ENCODE results near the gene XRCC3.

Gene XRCC3

DNA sequence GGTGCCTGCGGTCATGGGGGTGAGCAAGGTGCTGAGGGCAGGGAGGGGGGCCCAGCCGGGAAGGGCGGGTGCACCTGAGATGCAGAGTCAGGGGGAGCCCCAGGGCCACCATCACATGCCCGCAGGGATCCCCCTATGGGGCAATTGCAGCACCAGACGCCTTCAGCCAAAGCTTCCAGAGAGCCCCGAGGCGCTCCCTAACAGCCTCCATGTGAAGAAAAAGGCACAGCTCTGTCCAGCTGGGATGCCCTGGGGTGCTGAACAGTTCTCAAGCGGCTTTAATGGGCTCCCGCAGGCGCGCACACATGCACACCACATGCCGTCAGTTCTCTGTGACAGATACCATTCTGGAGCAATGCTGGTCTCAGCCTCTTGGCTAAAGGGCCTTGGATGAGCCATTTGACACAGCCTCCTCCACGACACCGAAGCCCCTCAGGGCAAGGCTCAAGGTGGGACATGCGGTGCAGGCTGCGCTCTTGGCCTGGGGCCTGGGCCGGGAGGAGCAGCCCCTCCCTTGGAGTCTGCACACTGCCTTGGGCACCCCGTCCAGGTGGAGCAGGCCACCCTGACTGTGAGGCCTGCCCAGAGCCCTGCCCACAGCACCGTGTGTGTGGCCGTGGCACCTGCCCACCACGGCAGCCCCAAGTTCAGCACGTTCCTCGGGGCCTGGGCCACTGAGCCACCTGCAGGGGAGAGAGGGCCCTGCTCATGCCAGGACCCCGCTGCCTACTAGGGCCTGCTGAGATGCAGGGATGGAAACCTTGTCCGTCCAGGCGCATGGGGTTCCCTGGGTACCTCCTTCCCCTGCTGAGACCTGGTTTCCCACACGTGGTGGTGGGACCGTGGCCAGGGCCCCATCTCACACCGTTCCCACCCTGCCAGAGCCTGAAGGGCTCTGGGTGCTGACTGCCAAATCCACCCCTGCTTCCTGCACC, 7.7 kb downstream of the XRCC3 start:
- in situ Hi-C loops (cut with MboI; ENCODE audit: low sequenced_read_pairs) = no loop called here

DNA sequence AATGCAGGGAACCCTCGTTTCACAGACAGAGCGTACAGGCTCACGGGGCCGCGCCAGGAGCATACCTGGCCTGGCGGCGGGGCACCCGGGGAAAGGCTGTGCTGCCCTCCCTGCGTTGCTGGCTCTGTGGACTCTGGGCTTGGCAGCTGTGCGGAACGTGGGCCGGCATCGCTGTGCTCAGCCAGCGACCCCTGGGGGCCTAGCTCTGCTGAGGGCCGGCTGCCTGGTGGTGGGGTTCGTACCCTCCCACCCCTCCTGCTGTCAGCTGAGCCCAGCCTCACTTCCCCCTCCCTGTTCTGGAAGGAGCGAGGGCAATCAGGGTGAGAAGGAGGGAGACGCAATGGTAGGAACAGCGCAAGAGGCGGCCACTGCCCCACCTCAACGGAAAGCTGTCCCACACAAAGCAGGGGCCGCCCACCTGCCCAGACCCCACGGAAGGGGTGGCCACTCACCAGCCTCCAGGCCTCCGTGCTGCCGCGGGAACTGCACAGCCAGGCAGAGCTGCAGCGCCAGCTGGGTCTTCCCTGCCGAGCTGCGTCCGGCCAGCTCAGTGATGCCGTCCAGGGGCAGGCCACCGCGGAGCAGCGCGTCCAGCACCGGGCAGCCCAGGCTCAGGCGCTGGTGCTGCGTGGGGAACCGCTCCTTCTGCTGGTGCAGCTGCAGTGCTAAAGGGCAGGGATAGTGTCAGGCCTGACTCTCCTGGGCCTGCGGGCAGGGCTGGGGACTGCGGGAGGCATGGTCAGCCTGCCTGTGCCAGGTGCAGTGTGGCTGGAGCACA, 8.5 kb downstream of the XRCC3 start:
- in situ Hi-C loops (cut with MboI; ENCODE audit: low sequenced_read_pairs) = no loop called here

DNA sequence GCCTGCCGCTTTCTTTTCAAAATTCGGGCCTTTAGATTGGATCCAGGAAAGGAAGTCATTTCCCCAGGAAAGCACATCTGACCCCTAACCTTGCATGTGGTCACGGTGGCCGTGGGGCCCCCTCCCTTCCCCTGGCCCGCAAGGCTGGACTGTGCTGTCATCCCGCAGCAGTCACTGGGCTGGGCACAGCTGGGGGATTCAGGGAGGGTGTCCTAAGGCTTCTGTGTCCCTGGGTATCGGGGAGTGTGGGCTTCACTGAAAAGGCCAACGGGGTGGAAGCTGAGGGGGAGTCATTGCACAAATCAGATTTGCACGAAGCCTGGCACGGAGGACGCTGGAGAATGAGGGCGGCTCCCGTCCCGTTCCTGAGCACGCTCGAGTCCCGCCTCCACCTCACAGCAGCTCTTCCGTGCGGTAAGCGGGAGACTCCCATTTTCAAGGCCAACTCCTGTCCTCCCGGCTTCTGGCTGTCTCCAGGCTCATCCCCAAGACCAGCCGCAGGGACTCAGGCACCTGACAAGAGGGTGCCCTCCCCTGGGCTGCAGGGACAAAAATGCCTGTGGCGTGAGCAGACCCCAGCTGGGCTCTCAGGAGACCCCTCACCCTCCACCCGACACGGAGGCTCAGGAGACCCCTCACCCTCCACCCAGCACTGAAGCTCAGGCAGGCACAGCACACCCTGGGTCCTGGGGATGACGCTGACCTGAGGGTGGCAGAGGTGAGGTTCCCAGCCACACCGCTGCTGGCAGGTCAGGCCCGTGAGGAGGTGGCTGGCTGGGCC, 9.6 kb downstream of the XRCC3 start:
- in situ Hi-C loops (cut with MboI; ENCODE audit: low sequenced_read_pairs) = no loop called here

DNA sequence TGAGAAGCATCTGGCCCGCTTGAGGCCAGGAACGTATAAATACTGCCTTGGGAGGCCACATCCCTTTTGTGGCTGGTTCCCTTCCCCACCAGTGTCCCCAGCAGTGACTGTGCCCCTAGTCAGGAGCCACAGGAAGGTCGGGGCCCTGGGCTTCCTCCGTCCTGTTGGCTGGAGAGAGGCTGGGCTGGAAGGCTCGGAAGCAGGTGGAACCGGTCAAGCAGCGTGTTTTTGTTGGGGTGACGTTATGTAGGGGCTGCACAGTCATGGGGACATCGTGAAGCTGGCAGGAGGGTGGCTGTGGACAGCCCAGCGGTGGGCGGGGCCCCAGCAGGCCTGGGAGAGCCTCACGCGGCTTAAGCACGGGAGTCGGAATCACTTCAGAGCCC, 10.1 kb downstream of the XRCC3 start:
- in situ Hi-C loops (cut with MboI; ENCODE audit: low sequenced_read_pairs) = no loop called here

DNA sequence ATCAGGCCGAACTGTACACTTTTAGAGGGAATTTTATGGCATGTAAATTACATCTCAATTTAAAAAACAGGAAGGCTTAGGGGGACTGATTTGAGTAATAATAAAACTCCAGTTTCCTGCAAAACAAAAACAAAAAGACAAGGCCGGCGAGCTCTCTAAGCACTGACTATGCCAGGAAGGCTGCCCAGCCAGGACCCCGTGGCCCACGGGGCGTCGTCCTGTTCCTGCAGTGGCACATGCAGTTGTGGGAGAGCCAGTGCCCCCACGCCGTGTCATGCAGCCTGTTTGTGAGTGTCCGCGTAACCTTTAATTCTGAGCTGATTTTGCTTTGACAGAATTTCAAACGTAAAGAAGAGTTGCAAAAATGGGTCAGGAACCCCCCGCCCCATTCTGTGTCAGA, 10.5 kb downstream of the XRCC3 start:
- in situ Hi-C loops (cut with MboI; ENCODE audit: low sequenced_read_pairs) = no loop called here

DNA sequence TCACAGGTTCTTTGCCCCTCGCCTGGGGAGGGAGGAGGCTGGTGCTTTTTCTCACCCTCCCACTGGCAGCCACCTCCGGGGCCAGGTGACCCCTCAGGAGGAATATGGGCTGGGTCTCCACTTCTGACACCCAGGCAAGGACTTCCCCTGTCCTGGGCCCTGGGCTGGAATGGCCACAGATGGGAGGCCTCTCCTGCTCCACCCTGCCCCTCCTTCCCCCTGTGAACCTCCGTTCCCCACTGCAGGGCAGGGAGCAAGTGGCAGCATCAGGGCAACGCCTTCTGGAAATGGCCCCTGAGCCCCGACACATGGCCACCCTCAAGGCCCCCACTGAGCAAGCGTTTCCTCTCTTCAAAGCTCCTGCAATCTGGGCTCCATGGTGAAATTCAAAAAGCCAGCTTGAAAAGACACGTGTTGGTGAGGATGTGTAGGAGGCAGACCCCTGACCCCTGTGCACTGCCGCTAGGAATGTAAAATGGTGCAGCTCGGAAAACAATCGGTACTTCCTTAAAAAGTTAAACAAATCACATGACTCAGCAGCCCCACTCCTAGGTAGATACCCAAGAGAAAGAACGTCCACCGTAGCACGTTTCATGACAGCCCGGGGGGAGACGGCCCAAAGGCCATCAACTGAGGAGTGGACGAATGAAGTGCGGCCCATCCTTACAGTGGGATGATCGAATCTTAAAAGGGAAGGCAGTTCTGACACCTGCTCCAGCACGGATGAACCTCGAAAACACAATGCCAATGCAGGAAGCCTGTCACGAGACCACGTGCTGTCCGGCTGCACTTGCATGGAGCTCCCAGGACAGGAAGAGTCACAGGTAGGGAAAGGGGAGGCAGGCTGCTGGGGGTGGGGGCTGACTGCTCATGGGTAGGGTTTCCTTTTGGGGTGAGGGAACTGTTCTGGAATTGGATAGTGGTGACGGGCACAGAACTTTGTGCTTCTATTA, 11.5 kb downstream of the XRCC3 start:
- in situ Hi-C loops (cut with MboI; ENCODE audit: low sequenced_read_pairs) = no loop called here

DNA sequence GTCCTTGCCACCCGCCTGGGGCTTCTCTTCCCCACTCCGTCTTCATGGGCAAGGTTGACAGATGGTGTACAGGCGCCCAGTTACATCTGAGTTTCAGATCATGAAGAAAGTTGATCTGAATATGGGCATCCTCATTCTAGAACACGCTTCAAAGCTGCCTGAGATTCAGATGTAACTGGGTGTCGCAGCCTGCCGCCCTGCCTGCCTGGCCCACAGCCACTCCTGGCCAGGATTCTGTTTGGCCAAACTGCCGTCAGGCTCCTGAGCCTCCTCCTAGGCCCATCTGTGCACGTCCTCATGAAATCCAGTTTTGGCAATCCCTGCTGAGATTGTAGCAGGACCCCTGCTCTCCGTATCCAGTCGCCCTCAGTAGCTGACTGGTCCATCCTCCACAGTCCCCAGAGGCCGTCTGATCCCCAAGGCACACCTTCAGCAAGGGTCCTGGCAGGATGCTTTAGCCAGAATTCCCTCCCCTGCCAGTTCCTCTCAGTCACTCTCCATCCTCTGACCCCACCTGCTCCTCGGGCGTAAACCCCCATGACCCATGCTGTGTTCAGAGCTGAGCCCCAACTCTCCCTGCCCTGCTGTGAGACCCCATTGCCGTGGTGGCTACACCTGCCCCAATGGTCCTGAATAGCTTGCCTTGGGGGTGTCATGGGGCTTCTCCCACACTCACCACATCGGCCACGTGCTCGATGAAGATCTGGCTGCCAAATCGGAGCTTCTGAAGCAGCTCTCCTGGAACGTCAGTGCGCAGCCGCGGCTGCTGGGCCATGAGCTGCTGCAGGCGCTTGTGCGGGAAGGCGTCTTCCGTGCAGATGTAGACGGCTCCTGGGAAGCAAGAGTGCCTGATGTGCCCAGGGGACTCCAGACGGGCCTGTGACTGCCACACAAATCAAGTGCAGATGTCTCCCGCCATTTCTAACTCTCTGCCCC, 12.5 kb downstream of the XRCC3 start:
- in situ Hi-C loops (cut with MboI; ENCODE audit: low sequenced_read_pairs) = no loop called here

DNA sequence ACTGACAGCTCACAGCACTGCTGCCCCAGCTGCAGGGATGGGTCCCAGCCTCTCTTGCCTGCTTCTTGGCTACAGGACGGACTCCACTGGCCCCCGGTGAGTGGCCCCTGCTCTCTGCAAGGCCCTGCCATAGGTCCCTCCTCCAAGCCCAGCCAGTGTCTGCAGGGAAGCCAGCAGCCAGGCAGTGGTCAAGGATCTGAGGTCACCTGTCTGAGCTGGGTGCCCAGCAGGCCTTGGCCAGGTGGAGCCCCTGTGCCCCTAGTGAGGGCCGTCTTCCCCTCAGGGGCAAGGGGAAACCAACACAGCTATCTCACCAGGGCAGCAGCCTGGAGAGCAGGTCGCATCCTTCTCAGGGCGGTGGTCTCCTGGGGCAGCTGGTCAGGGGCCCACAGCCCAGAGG, 13.2 kb downstream of the XRCC3 start:
- in situ Hi-C loops (cut with MboI; ENCODE audit: low sequenced_read_pairs) = no loop called here

DNA sequence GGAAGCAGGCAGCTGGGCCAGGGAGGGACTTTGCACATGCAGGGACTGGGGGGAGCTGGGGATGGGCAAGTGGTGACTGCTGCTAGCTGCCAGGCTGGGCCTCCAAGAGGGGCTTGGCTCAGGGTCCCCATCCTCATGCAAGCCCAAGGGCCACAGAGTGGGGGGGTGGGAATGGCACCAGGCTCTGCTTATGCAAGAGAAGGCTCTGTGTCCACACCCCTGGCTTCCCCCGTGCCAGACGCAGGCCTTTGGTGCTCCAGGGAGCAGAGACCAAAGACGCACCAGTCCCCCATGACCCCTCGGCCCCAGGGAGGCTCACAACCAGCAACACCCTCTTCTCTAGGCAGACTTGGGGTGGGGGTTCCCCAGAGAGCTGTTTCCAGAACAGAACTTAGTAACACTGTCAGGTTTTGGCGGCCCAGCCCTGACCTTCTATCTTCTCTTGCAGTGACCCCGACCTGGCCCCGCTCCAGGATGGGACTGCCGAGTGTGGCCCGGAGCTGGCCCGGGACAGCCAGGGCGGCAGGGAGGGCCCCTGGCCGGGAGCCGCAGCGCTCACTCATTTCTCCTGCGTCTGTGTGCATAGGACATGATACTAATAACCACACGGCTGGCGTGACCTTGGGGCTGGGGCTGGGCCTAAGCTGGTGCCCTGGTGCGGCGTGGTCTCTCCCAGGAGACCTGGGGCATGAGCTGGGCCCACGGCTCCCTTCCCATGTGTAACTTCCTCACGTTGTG, 14.3 kb downstream of the XRCC3 start:
- in situ Hi-C loops (cut with MboI; ENCODE audit: low sequenced_read_pairs) = no loop called here

DNA sequence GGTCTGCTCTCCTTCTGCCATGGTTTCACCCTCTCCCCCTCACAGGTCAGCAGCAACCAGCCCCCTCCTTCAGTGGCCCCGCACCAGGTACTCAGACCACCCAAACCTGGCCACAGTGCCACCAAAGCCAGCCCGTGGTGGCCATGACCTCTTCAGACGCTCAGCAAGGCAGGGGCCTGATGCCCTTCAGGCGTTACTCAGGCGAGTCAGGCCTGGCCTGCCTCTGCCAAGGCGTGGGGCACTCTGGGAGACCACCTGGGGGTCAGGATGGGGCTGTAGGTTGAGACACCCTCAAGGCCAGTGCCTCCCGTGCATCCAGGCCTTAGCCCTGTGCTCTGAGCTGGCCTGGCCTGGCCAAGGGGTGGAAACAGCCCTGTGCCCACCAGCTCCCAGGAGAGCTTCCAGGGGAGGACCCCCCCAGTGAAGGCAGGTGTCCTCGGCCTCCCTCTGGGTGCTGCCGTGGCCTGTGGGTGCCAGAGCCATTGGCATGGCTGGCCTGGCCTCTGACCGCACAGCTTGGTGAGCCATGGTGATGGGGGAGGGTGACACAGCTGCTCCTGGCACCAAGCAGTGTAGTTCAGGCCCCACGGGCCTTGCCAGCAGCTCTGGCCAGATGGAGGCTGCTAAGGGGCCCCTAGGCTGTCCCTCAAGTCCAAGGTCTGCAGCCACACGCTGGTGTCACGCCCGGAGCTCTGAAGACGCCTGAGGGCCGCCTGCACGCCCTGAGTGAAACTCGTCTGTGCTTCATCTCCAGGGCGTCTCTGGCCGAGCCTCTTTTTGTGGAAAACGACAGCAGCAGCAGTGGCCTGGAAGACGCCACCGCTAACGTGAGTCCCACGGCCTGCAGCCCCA, 15.1 kb downstream of the XRCC3 start:
- in situ Hi-C loops (cut with MboI; ENCODE audit: low sequenced_read_pairs) = no loop called here

DNA sequence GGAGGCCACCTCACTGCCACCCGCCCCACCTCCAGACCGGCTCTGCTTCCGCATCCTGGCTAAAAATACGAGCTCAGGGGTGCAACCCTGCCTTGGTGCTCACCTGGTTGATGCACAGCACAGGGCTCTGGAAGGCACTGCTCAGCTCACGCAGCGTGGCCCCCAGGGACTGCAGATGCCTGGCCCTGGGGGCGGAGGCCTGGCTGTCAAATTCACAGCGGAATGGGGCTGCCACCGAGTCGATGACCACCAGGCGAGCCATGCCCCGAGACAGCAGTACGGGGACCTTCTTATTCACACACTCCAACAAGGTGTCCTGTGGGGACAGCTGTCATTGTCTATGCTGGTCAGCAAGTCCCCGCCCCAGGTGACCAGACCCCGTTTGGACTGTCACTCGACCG, 16.0 kb downstream of the XRCC3 start:
- in situ Hi-C loops (cut with MboI; ENCODE audit: low sequenced_read_pairs) = no loop called here

DNA sequence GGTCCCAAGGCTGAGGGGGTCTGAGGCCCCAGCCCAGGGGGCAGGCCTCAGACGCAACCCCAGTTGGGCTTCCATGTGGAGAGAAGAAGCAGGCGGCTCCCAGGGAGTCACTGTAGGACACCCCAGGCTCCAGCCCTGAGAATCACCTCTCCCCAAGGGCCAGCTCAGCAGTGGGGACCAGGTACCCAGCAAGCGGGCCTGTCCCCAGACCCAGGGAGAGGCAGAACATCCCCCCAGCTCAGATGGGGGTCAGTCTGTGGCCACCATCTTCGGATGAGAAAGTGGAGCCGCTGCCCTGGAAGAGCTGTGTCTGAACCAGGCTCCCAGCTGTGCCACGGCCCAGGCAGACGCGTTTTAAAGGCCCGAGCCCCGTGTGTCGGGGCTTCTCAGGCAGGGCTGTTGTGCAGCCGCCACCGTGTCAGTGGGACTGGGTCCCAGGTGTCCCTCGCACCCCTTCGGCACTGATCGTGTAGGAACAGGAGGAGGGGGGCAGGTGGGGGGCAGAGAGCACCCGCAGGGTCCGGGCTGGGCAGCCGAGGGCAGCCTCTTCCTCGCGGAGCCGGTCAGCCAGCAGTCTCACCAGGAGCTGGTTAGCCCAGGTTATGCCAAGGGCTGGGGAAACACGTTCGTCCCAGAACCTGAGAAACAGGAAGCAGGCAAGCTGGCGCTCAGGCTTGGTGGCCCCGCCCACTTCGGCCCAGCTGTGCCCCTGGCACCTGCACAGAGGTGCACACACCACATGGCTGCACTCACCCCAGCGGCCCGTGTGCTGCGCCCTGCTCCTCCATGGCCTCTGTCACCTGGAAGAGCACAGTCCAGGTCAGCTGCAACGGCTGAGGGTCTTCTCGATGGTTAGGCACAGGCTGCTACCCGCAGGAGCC, 16.6 kb downstream of the XRCC3 start:
- in situ Hi-C loops (cut with MboI; ENCODE audit: low sequenced_read_pairs) = no loop called here

DNA sequence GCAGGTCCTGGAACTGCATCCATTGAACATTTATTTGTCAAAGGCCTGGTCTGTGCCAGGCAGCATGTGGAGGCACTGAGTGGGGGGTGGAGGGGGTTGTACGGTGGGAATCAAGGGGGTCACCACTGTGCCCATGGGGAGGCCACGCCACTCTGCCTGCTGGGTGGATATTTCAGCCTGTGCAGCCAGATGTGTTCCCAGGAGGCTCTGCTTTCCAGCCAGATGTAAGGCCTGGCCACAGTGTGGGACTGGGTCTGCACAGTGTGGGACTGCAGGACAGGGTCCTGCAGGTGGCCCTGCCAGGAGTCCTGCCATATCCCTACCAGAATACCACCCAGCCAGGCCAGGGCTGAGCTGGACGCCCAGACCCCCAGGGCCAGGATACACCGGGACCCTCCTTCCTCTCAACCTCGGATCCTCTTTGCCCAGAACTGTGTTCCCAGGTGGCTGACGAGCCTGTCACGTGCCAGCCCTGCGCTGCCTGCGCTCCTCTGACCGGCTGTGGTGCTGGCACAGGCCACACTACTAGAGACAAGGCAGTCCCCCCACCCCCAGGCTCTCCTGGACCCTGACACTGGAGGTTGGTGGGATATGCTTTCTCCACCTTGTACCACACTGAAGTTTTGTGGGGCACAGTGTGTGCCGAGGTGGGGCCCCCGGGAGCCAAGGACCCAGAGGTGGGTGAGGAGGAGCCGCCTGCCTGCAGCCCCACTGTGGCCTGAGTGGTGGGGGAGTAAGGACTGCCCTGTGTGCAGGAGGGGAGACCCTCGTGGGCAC, 17.5 kb downstream of the XRCC3 start:
- in situ Hi-C loops (cut with MboI; ENCODE audit: low sequenced_read_pairs) = no loop called here

DNA sequence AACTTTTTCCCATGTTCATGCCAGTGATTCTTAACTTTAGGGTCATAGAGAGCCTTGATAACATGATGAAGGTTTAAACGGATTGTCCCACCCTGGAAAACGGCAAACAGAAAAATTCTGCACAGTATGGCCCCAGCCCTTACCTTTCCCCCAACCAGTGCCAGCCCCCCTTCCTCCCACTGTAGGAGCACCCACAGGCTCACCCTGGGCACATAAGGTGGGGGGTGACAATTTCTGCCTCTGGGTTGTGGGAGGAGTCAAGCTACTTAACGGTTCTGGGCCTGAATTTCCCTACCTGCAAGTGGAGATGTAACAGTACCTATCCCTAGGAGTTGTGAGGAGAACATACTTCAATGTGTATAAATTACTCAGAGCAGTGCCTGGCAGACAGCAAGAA, 18.0 kb downstream of the XRCC3 start:
- in situ Hi-C loops (cut with MboI; ENCODE audit: low sequenced_read_pairs) = no loop called here

DNA sequence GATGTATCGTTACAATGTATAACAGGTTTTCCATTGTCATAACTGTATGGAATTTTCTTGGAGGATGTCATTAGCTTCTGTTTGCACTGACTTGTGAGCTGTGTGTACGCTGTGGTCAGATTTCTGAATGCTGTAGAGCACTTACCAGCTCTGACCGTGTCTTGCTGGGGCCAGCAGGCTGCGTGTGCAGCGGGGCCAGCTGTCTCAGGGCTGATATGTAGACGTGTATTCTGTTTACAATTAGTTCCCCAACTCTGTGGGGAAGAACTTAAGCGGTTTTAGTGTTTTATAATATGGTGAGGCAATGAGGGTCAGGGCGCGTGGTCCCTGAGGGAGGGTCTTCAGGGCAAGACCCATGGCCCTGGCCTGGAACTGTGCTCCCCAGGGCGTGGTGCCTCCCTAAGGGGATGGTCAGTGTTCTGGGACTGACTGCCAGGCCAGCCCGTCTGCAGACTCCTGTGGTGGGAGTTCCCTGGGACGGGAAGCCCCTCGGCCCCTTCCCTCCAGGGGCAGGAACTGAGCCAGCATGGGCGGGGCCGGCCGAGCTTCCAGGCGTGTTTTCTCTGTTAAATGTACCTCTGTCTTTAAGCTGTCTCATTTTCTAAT, 18.7 kb downstream of the XRCC3 start:
- in situ Hi-C loops (cut with MboI; ENCODE audit: low sequenced_read_pairs) = no loop called here

DNA sequence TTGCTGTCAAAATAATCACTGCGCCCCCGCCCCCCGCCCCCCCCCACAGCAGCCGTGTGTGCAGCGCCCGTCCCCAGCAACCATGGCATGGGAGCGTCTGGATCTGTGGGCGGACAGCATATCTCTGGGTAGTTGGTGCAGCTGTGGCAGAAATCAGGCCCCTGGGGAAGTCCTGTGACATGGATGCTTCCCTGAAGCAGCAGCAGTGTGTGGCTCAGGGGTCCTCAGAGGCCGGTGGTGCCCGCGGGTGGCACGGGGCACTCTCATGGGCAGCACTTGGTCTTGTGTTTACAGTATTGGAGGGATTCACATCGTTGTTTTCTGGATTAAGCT, 19.2 kb downstream of the XRCC3 start:
- in situ Hi-C loops (cut with MboI; ENCODE audit: low sequenced_read_pairs) = no loop called here
